Tibial nerve (tissue), 4 donors: Measurements from ENCODE around the gene TAX1BP1. TPM values are rescaled to one million over a fixed set of nuclear protein-coding genes. Genes with fewer than 3 reads are reported as not detected.

Source experiments
- DNase-seq, 2 donors: peaks; one replicate each; pipeline ENCODE4 v3.0.0-alpha.2; 2019; ENCODE audit warnings: low spot score in 2 of 2
- H3K27ac ChIP-seq, 4 donors: fragments of 200-600 bp; sonication (generic) in 3 of 4; one replicate each; pipeline ENCODE4 v1.5.1; 2017 to 2019; ENCODE audit warnings: mild to moderate bottlenecking in 1 of 4
- H3K27me3 ChIP-seq, 2 donors: fragments of 200-600 bp; sonication (generic) in 1 of 2; one replicate each; pipeline versions ENCODE4 v1.5.1 to v1.6.0; 2017 to 2019
- H3K36me3 ChIP-seq, 3 donors: fragments of 200-600 bp; sonication (generic); one replicate each; pipeline ENCODE4 v1.5.1; 2018 to 2019
- H3K4me1 ChIP-seq, 4 donors: fragments of 200-600 bp; sonication (generic) in 3 of 4; one replicate each; pipeline ENCODE4 v1.5.1; 2017 to 2019
- H3K4me3 ChIP-seq, 4 donors: fragments of 200-600 bp; sonication (generic) in 3 of 4; one replicate each; pipeline ENCODE4 v1.5.1; 2017 to 2019; ENCODE audit warnings: mild to moderate bottlenecking in 1 of 4, moderate library complexity in 1 of 4
- H3K9me3 ChIP-seq, 4 donors: fragments of 200-600 bp; sonication (generic) in 3 of 4; one replicate each; pipeline ENCODE4 v1.5.1; 2017 to 2019
- EP300 ChIP-seq, 2 donors: sonication (generic); formaldehyde crosslinking; IDR thresholded peaks; one replicate each; pipeline ENCODE4 v1.6.1; 2017; ENCODE audit warnings: antibody characterized with exemption in 2 of 2, mild to moderate bottlenecking in 1 of 2
- POLR2A ChIP-seq, 2 donors: fragments of 450-650 bp; IDR thresholded peaks; one replicate each; pipeline ENCODE4 v1.6.1; 2017; ENCODE audit warnings: antibody characterized with exemption in 2 of 2, mild to moderate bottlenecking in 2 of 2, moderate library complexity in 2 of 2
- WGBS, 2 donors: methylation state at CpG; one replicate each; pipeline ENCODE4 v1.1.5; 2018; 5-methylcytosine and 5-hydroxymethylcytosine counted together
- total RNA-seq, 4 donors: library from RNA; depleted of rRNA; stranded (reverse); fragments of >200 nt; gene quantifications; one replicate each; pipeline ENCODE4 v1.1.0, GENCODE V29; 2016
- TF ChIP-seq, protein P1 (sequence below), 5 experiments: fragments of 200-600 bp in 3 of 5; fragments of 450-650 bp in 2 of 5; sonication (generic) in 3 of 5; IDR thresholded peaks; one replicate each; pipeline ENCODE4 v1.5.1; 2016 to 2019; ENCODE audit warnings: antibody characterized with exemption in 5 of 5, mild to moderate bottlenecking in 3 of 5, moderate library complexity in 2 of 5

Gene TAX1BP1
- total RNA-seq, 4 donors from 2014 or later = 52.8 to 89.6 (median 71.8) TPM

DNA sequence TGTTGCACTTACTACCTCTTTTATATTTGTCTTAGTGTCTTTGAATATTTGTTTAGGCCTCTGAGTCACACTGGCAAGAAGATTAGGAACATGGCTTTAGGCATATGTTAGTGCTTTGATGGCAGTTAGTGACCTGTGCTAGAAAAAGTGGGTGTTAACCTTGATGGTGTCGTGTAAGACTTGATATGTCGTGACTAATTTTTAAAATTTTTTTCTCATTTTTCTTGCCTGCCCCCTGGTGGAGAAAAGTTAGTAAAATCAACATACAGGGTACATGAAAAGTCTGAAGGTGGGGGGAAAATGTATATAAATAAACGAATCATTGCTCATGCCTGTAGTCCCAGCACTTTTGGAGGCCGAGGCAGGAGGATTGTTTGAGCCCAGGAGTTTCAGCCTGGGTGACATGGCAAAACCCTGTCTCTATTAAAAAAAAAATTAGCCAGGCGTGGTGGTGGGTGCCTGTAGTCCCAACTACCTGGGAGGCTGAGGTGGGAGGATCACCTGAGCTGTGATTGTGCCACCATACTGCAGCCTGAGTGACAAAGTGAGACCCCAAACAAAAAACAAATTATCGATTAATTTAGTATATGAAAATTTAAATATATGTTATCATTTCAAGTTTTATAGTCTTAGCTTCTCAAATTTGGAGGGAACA lies 44.6 kb downstream of the TAX1BP1 start:
- DNase-seq = peak in 1 of 2 donors; percentile 14
- H3K4me3 ChIP-seq = no peak overlapping the region
- TF ChIP-seq, protein P1, sequence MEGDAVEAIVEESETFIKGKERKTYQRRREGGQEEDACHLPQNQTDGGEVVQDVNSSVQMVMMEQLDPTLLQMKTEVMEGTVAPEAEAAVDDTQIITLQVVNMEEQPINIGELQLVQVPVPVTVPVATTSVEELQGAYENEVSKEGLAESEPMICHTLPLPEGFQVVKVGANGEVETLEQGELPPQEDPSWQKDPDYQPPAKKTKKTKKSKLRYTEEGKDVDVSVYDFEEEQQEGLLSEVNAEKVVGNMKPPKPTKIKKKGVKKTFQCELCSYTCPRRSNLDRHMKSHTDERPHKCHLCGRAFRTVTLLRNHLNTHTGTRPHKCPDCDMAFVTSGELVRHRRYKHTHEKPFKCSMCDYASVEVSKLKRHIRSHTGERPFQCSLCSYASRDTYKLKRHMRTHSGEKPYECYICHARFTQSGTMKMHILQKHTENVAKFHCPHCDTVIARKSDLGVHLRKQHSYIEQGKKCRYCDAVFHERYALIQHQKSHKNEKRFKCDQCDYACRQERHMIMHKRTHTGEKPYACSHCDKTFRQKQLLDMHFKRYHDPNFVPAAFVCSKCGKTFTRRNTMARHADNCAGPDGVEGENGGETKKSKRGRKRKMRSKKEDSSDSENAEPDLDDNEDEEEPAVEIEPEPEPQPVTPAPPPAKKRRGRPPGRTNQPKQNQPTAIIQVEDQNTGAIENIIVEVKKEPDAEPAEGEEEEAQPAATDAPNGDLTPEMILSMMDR (IDR thresholded peaks at IDR 0.05) = peak; percentile 23 to 67 (median 53)
- TF ChIP-seq POLR2A (IDR thresholded peaks at IDR 0.05) = no peak
- no peak for TF ChIP-seq EP300 (IDR thresholded peaks at IDR 0.05)

GRCh38 chr7:27788437-27788836 lies 48.5 kb downstream of the TAX1BP1 start:
- H3K4me3 ChIP-seq = no peak overlapping the region
- TF ChIP-seq, protein P1 (IDR thresholded peaks at IDR 0.05) = no peak
- TF ChIP-seq EP300 (IDR thresholded peaks at IDR 0.05) = no peak
- no peak for TF ChIP-seq POLR2A (IDR thresholded peaks at IDR 0.05)

More for the DNA sequence above, 44.6 kb downstream of the TAX1BP1 start:
- no peak overlapping the region for H3K27ac ChIP-seq
- peaks cover 0 to 6% (median 0%) of the 10 kb centered on the region in 4 donors for H3K4me1 ChIP-seq
- H3K27me3 ChIP-seq = no peaks in the 10 kb centered on the region
- H3K36me3 ChIP-seq = peaks cover 0 to 29% (median 0%) of the 10 kb centered on the region in 3 donors
- no peaks in the 10 kb centered on the region for H3K9me3 ChIP-seq
- WGBS, 2 donors = 54 to 59% methylated on average over 6 of the region's 6 CpGs

GRCh38 chr7:27793780-27794179 lies 53.8 kb downstream of the TAX1BP1 start:
- no peak for DNase-seq
- 33 to 40% methylated on average over 1 of the region's 1 CpG for WGBS, 2 donors
- peaks cover 0 to 62% (median 0%) of the 10 kb centered on the region in 3 donors for H3K36me3 ChIP-seq
- TF ChIP-seq POLR2A (IDR thresholded peaks at IDR 0.05) (no peak), EP300 (IDR thresholded peaks at IDR 0.05) (no peak)
- no peak overlapping the region for H3K4me3 ChIP-seq
- H3K4me1 ChIP-seq = no peaks in the 10 kb centered on the region
- H3K9me3 ChIP-seq = no peaks in the 10 kb centered on the region
- no peaks in the 10 kb centered on the region for H3K27me3 ChIP-seq
- no peak overlapping the region for H3K27ac ChIP-seq

More at GRCh38 chr7:27788437-27788836, 48.5 kb downstream of the TAX1BP1 start:
- H3K36me3 ChIP-seq = peaks cover 0 to 48% (median 0%) of the 10 kb centered on the region in 3 donors
- H3K27me3 ChIP-seq = no peaks in the 10 kb centered on the region
- H3K4me1 ChIP-seq = peaks cover 0 to 3% (median 0%) of the 10 kb centered on the region in 4 donors
- no peaks in the 10 kb centered on the region for H3K9me3 ChIP-seq
- no peak overlapping the region for H3K27ac ChIP-seq
- no peak for DNase-seq

DNA sequence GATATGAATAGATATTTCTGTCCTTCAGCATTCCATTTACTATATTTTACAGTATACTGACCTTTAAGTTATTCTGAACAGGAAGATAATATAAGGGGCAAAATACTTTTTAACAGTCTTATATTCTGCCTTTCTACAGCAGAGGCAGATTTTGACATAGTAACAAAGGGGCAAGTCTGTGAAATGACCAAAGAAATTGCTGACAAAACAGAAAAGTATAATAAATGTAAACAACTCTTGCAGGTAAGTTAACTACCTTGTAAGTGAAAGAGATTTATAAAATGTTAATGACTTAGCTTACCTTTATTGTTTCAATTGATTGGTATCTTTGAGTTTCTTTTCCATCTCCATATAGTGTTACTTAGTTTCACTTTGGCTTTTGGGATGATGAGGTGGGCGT lies 56.0 kb downstream of the TAX1BP1 start:
- WGBS, 2 donors = 98 to 100% methylated on average over 1 of the region's 1 CpG
- H3K36me3 ChIP-seq = peaks cover 0 to 62% (median 0%) of the 10 kb centered on the region in 3 donors

GRCh38 chr7:27799212-27799611 lies 59.2 kb downstream of the TAX1BP1 start:
- no peaks in the 10 kb centered on the region for H3K27me3 ChIP-seq
- no peak overlapping the region for H3K4me3 ChIP-seq
- no peak for TF ChIP-seq EP300 (IDR thresholded peaks at IDR 0.05)
- TF ChIP-seq, protein P1 (IDR thresholded peaks at IDR 0.05) = no peak
- TF ChIP-seq POLR2A (IDR thresholded peaks at IDR 0.05) = no peak
- WGBS, 2 donors = 93 to 94% methylated on average over 2 of the region's 2 CpGs
- H3K9me3 ChIP-seq = no peaks in the 10 kb centered on the region
- H3K27ac ChIP-seq = no peak overlapping the region
- DNase-seq = no peak
- peaks cover 0 to 8% (median 0%) of the 10 kb centered on the region in 4 donors for H3K4me1 ChIP-seq
- peaks cover 0 to 37% (median 0%) of the 10 kb centered on the region in 3 donors for H3K36me3 ChIP-seq

More for the DNA sequence above, 56.0 kb downstream of the TAX1BP1 start:
- Histone ChIP-seq H3K4me1 (no peaks in the 10 kb centered on the region), H3K27ac (no peak overlapping the region), H3K27me3 (no peaks in the 10 kb centered on the region), H3K9me3 (no peaks in the 10 kb centered on the region), H3K4me3 (no peak overlapping the region)
- TF ChIP-seq, protein P1 (IDR thresholded peaks at IDR 0.05) = no peak
- TF ChIP-seq EP300 (IDR thresholded peaks at IDR 0.05) (no peak), POLR2A (IDR thresholded peaks at IDR 0.05) (no peak)
- no peak for DNase-seq
